DOHH2 (cell line): Measurements from ENCODE around the gene HOXB13.

Experiments used
- EZH2phosphoT487 ChIP-seq: fragments of 200-600 bp; sonication (generic); IDR thresholded peaks from 2 replicates; pipeline ENCODE4 v1.6.1; 2017; ENCODE audit warnings: borderline replicate concordance, mild to moderate bottlenecking, antibody characterized with exemption, low read length, moderate library complexity, mixed read lengths
- TF ChIP-seq, protein P1 (sequence below): fragments of 200-600 bp; sonication (generic); IDR thresholded peaks from one replicate; pipeline ENCODE4 v1.5.1; 2014; ENCODE audit warnings: antibody characterized with exemption, mild to moderate bottlenecking, low read depth, low read length; ENCODE audit not compliant: poor library complexity, severe bottlenecking

DNA sequence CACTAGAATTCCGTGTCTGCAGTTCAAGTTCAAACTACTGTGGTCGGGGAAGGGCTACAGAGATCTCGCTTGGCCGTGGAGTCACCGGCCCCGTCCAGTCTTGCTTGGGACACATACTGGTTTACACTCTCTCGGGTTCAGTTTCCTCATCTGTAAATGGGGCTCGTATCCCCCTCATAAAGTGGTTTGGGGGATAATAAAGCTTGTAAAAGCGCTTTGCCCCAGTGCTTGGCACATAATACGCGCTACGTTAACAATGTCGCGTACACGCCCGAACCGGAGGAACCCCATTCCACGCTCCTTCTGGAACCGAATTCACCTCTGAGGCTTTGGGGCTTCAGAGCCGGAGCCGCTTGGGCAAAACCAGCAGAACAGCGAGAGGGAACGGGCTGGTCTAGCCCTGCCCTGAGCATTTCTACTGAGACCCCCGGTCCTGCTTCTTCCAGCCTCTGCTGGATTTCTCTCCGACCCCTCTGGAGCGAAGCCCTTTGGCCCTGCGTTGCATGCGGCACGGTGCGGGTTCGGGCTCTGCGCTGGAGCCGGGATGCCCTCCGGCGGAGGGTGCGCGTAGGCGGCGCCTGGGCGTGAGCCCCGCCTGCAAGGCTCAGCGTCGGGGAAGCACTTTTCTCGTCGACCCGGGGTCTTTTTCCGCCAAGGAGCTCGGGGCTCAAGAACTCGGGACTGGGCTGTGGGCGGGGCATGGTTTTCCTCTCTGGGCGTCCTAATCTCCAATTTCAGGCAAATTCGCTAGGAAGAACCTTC lies 26.1 kb upstream of the HOXB13 start:
- TF ChIP-seq, protein P1, sequence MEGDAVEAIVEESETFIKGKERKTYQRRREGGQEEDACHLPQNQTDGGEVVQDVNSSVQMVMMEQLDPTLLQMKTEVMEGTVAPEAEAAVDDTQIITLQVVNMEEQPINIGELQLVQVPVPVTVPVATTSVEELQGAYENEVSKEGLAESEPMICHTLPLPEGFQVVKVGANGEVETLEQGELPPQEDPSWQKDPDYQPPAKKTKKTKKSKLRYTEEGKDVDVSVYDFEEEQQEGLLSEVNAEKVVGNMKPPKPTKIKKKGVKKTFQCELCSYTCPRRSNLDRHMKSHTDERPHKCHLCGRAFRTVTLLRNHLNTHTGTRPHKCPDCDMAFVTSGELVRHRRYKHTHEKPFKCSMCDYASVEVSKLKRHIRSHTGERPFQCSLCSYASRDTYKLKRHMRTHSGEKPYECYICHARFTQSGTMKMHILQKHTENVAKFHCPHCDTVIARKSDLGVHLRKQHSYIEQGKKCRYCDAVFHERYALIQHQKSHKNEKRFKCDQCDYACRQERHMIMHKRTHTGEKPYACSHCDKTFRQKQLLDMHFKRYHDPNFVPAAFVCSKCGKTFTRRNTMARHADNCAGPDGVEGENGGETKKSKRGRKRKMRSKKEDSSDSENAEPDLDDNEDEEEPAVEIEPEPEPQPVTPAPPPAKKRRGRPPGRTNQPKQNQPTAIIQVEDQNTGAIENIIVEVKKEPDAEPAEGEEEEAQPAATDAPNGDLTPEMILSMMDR = no peak
- TF ChIP-seq EZH2phosphoT487 = no peak
